GM18526 (cell line): ENCODE data around the gene NAT14.

Experiments
- POLR2A ChIP-seq: IDR thresholded peaks from 3 replicates; pipeline ENCODE4 v1.6.1; 2011; ENCODE audit not compliant: insufficient read length; ENCODE audit errors: extremely low read depth

The NAT14 gene

GRCh38 chr19:55486043-55486970 lies 1.3 kb downstream of the NAT14 start:
- TF ChIP-seq POLR2A, result no peak

- no peak for TF ChIP-seq POLR2A
Observed at GRCh38 chr19:55486971-55487923, 2.3 kb downstream of the NAT14 start.

GRCh38 chr19:55487924-55488687 lies 3.1 kb downstream of the NAT14 start, which contains the start of gene SSC5D:
TSS of gene SSC5D (plus strand) at chr19:55488436. CDS start at chr19:55488590, 154 bp downstream.
- no peak for TF ChIP-seq POLR2A

GRCh38 chr19:55488986-55489710 lies 4.2 kb downstream of the NAT14 start:
- no peak for TF ChIP-seq POLR2A

- TF ChIP-seq POLR2A, result no peak
Observed at GRCh38 chr19:55489711-55490477, 4.9 kb downstream of the NAT14 start.

- no peak for TF ChIP-seq POLR2A
Observed at GRCh38 chr19:55490478-55491432, 5.8 kb downstream of the NAT14 start.

- TF ChIP-seq POLR2A, result no peak
Observed at GRCh38 chr19:55491546-55492360, 6.8 kb downstream of the NAT14 start.

- TF ChIP-seq POLR2A, result no peak
Observed at GRCh38 chr19:55492362-55492944, 7.5 kb downstream of the NAT14 start.

- no peak for TF ChIP-seq POLR2A
Observed at GRCh38 chr19:55493052-55493644, 8.2 kb downstream of the NAT14 start.

GRCh38 chr19:55493645-55494171 lies 8.7 kb downstream of the NAT14 start:
- no peak for TF ChIP-seq POLR2A
